NCI-H1105 treated with DMSO at 0.1 percent for 48 hours (cell line): ENCODE results near the gene FRMD4B.

Experiments used
- DNase-seq: peaks from one replicate; lab custom pipeline; 2025; lab: John Stamatoyannopoulos, UW

The FRMD4B gene

DNA sequence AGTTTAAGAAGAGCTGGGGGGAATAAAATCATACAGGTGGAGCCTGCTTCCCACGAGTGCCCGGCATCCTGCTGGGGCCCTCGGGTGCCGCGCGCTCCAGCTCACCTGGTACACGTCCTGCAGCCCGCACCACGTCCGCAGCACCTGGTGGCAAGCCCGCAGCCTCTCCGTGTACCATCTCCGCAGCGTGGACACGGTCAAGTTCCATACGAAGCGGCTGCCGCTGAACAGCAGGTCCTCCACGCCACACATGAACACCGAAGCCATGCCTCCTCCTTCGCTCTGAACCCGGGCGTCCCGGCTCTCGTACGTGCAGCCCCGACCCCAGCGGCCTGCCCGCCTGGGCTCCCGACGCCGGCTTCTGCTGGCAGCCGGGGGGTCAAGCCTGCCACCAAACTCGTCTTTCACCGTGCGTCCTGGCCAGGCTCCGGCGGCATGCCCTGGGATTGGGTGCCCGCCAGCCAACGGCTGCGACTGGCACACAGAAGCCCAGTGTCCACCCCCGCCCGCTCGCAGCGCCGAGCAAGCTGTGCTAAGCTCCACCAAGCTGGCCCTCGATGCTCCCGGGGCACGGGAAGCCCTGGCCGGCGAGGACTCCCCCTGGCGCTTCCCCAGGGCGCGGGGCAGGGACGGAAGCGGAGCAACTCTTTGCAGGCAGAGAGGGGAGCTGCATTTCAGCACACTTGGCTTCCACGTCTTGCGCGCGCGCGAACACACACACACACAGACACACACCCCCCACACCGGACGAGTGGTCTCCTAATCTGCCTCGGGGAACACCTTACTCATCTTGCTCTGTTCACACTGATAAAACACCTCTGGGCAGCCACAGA lies at the start of gene FRMD4B:
TSS of gene FRMD4B (minus strand) at position 366 of the 833 bp plus-strand sequence. CDS start at position 267, 99 bp downstream.
- peak; percentile 38 for DNase-seq

DNA sequence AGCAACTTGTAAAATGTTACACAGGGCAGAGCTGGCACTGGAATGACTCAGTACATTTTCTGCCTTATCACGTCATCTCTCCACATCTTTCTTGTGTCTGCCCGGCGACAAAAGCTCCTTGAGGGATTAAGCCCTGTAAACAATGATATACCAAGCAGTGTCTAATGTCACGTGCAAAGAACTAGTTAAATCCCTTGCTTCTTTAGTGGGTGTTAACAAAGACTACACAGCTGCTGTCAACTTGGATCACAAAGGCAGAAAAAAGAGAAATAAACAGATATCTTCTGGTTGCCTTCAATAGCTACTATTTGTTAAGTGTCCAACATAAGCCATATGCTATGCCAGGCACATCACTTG lies 48.1 kb upstream of the FRMD4B start:
- DNase-seq = no peak

DNA sequence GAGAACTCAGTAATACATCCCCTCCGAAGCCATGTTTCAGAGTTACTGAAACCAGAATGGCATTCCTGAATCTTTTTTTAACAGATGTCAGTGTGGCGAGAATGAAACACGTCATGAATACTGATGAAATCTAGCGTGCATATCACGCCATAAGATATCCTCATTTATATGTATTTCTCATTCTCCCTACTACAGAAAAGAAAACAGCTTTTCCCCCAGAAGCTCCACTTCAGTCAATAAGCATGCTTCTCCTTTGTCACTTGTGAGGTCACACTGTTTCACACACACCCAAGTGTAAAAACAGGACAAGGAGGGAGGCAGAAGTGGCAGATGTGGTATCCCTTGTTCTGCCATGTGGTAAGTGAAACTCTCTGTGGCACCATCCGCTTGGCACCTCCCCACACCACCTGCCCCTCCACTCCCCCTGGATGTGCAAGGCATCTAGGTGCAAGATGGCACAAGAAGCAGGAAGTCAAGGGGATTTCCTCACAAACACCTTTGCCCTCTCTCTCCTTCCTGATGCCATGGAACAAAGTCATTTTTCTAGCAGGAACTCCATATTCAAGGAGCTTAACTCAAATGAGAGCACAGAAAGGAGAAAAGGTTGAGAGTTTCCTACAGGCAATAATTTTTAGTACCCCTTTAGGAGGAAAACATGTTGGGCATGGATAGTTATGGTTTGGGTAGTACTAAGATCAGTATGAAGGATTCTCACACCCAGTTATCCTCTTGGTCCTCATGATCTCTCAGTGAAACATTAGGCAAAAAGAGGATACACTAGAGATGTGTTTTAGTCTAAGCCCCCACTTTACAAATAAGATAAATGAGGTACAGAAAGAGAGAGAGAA lies 47.5 kb upstream of the FRMD4B start:
- no peak for DNase-seq

DNA sequence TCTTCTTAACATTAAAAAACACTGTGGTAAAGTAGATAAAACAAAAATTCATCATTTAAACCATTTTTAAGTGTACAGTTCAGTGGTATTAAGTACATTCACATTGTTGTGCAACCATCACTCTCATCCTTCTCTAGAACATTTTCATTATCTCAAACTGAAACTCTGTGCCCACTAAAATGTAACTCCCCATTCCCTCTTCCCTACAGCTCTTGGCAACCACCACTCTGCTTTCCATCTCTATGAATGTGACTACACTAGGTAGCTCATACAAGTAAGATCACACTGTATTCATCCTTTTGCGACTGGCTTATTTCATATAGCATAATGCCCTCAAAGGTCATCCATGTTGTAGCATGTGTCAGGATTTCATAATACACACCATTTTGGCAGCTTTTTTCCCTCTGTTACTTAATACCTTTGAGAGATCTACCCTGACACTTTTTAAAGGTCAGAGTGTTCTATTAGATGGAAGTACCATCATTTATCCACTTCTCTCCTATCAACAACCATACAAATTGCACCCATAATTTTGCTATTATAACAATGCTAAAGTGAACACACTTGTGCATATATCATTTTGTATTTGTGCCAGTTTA lies 42.9 kb upstream of the FRMD4B start:
- DNase-seq = no peak

DNA sequence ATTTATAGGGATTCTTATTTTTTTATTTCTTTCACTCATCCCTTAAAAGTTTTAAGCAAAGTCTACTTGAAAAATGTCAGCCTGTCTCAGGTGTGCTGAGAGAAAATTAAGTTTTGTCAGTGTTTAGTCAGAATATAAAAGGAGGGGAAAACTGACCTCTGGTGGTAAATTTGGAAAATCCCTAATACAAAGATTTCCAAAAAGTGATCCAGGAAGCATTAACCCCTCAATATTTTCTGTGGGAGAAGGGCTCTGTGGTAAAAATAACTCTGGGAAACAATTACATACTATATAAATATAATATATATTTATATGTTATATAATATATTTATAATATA lies 41.0 kb upstream of the FRMD4B start:
- no peak for DNase-seq

DNA sequence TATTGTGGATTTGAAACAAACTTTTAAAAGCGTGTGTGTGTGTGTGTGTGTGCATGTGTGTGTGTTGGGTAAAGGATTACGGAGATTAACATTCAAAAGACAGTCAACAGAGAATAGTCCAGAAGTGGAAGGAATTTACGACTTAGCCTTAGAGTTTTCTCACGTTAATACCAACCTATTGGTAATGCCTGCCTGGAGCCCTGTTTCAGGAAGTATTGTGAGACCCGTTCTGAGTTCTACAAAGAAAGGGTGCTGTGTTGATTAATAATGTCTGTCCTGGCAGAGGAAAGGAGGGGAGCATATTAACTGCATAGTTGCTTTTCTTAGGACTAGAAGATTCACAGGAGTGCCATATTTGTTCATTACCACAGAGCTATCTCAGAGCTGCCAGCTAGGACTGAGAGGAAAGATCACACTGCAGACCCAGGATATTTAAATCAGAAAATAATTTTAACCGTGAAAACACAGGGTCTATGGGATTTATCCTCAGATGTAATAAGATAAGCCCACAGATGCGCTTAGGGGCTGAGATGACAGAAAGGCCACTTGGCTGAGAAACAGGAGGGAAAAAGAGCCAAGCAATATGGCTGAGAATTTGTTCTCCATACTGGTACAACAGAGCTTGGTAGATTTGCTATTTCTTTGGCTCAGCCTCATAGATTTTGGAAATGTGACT lies 40.5 kb upstream of the FRMD4B start:
- no peak for DNase-seq

DNA sequence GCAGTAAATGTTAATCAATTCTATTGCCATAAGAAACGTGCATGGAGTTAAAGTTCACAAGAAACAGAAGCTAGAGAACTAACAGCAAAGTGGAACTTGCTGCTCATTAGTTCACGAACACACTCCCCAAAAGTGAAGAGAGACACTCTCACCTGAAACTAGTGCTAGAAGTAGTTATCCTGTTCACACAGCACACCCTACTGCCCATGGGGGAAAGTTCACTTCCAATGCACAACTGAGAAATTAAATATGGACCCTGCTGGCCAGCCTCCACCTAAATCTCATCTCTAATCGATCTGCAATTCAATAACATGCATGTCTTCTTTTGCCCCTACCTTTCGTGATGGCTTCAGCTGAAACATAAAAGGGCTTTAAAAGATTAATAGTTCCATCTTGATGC lies 39.4 kb upstream of the FRMD4B start:
- peak; percentile 19 for DNase-seq

DNA sequence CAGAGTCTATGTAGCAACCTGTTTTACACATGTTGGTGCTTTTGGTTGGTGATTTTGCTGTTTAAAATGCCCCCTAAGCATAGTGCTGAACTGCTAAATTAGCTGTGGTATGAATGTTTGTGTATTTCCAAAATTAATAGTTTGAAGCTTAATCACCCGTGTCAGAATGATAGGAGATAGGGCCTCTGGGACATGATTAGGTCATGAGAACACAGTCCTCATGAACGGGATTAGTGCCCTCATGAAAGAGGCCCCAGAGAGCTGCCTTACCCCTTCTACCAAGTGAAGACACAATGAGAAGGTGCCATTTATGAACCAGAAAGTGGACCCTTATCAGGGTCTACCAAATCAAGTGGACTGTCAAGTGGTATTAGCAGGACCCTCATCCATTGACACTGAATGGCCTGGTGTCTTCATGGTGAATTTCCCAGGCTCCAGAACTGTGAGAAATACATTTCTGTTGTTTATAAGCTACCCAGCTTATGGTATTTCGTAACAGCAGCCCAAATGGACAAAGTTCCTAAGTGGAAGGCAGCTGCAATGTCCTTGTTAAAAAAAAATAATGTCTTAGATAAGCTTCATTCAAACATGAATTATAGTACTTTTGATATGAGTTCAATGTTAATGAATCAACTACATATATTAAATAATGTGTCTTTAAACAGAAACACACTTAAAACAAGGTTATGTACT lies 37.7 kb upstream of the FRMD4B start:
- DNase-seq = no peak

DNA sequence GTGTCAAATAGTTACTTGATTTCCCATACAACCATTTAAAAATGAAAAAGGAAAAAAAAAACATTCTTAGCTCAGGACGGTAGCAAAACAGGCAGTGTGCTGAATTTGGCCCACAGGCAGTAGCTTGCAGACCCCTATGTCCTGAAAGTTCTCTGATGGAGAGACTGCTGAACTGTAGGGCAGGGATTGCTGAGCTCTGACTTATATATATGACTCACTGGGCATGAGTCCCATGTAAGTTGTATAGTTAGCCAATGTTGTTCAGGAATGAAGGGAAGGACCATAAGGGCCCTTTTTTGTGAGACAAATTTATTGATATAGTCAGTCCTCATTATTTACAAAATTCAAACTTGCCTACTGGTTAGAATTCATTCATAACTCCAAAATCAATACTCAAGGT lies 36.9 kb upstream of the FRMD4B start:
- DNase-seq = no peak

DNA sequence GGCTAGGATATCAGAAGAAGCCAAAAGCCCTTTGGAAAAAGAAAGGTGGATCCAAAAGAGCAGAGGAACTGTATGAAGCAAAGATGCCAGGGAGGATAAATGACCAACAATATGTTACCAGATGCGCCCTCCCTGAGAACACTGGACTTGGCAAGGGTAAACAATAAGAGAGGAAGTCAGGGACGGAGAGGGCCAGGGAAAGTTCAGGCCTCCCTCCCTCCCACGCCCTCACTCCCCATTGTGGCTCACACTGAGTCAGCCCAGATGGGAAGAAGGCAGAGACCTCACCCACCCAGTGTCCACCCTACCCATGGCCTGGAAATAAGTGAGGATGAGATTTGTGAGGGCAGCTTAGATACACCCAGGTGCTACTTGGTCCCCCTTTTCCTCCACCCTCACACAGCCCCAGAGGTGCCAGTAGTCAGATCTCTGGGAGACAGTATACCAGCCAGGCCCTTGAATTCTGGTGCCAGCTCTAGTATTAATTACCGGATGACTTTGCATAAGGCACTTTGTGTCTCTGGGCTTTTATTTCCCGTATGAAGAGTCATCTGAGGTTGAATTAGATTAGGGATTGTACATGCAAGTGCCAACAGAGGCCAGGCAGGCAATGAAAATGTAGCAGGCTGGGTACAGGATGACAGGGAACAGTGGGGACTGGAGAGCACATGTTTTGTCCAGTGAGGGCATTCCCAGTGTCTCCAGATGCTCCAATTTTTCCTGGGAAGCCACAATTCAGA lies 35.1 kb upstream of the FRMD4B start:
- DNase-seq = no peak

DNA sequence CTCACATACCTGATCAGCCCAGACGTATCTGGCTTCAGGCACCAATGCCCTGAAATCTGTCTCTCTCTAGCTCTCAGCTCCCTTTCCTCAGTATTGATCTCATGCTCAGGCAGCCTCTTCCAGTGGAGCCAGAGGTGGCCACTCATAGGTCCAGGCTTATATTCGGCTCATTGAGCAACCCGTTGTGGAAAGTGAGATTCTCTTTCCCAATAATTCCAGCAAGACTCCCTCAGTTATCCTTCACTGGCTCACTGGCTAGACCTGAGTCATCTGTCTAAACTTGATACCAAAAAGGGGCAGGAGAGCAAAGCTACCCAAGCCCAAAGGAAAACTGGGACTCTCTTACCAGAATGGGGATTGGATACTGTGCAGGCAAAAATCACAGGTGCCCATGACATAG lies 33.4 kb upstream of the FRMD4B start:
- DNase-seq = no peak

DNA sequence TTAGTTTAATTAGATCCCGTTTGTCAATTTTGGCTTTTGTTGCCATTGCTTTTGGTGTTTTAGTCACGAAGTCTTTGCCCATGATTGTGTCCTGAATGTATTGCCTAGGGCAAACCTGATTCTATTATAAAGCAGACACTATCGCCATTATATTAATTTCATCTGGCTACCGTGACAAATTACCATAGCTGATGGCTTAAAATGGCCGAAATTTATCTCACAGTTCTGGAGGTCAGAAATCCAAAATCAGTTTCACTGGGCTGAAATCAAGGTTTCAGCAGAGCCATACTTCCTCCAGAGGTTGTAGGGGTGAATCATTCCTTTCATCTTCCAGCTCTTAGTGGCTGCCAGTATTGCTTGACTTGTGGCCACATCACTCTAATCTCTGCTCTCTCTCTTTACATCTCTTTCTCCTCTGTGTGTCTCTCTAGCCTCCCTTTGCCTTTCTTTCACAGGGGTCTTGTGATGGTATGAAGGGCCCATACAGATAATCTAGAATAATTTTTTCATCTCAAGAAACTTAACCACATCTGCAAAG lies 31.7 kb upstream of the FRMD4B start:
- no peak for DNase-seq

DNA sequence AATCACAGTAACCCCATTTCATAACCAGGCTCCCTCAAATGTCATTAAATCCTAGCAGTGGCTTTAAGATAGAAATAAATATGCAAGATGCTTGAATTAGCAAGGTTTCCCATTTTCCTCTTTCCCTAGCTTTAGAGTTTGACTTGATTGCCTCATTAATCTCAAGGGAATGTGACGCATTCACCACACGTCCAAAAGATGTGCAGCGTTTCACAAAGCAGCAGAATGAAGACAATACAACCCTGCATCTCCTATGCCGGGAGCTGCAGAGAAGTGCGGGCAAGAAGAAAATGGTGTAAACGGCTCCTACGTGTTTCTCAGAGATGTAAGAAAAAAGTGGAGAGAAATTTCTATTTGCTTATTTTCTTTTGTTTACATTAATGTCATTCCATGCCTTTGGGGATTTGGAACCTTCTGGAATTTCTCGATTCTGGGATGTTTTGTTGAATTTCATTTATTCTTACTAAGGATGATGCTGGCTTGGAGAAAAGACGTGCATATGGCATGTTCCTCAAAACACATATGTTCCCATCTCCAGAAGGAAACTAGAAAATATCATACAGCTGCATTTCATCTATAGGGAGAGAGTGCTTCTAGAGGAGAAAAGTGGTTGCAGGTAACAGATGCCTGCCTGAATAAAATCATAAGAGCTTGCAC lies 27.8 kb upstream of the FRMD4B start:
- no peak for DNase-seq

DNA sequence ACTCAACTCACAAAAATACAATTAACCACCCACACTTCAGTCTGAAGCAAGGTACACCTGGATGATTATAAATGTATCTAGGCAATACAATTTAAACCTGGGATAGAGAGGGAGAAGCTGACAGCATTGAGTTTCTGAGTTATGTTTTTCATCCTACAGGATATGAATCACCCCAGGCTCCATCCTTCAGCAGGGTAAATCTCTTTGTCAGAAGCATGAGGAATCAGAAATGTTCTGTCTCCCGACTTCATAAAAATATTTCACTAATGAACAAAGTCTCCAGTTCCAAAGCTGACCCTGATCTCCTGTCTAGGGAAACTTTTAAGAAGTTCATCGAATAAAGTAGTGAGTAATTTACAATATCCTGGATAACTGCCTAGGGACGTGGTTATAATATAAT lies 25.5 kb upstream of the FRMD4B start:
- no peak for DNase-seq

DNA sequence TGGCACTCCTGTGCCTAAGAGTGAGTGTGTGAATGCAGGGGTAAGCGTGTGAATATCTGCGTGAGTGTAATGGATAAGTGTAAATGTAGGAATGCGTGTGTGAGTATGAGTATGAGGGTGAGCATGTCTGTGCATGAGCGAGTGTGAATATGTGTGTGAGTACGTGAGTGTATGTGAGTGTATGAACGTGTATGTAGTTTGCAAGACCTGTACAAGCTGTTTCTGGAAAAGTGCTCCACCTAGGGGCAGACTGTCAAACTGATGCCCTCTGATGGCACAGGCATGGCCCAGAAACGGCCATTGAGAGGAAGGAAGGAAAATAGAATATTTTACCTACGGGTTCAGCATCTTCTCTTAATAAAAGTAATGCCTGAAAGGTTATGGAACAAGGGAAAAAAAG lies 24.4 kb upstream of the FRMD4B start:
- peak; percentile 32 for DNase-seq

DNA sequence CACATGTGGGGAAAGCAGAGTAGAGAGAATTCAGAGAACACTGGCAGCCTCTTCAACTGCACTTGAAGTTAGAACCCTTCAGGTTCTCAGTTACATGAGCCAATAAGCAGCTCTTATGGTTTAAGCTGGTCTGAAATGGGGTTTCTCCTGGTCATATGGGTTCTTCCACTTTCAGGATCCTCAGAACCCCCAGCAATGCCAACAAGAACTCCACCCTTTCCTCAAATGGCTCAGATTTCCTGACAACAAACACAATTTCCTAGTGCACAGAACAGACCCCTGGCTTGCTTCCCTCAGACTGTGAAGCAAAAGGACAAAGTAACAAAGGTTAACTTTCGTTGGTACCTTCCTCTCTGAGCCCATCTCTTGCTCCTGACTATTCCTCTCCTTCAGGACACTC lies 23.9 kb upstream of the FRMD4B start:
- no peak for DNase-seq

DNA sequence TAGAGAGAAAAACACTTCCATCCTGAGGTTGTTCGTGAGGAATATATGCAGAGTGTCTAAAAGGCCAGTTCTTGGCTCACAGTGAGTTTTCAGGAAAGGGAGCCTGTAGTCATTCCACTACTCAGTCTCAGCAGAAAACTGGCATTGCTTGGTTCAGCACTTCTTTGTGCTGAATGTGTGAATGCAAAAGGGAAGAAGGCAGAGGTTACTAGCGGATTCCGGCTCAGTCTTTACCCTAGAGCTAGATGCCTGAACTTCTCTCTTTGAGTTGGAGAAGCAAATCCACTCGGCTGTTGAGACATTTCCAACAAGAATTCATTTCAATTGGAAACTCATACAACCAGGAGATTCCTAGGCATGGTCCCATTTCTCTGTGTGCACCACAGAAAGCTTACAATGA lies 23.1 kb upstream of the FRMD4B start:
- DNase-seq = no peak

DNA sequence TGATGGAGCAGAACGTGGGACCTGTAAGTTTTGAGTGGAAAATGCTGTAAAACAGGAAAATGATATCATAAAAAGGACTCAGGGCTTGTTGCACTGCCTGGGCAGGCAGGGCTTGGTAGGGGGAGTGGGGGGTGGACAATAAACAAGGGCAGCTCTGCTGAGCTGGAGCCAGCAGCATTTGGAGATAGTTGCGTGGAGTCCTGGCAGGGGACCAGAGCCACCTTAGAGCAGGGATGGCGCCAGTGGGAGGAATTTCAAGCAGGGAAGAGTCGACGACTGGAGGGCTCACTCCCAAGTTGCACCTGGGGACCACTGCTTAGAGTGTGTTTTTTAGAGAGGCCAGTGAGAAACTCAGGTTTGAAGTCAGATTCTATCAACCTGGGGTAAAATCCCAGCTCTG lies 22.7 kb upstream of the FRMD4B start:
- no peak for DNase-seq

DNA sequence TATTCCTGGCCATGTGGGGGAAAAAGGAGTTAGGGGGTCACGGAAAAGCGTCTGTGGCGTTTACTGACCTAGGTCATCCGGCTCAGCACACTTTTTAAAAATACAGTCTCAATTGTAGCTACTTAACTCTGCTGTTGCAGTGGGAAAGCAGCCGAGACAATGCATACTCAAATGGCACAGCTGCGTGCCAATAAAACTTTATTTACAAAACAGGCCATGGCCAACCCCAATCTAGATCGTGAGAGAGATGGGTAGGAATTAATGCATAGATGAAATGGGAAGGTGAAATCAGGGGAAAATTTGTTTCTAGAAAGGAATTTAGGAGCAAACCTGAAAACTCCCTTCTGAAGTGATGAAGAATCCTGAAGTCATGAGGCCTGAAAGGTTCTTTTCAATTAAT lies 22.0 kb upstream of the FRMD4B start:
- no peak for DNase-seq

DNA sequence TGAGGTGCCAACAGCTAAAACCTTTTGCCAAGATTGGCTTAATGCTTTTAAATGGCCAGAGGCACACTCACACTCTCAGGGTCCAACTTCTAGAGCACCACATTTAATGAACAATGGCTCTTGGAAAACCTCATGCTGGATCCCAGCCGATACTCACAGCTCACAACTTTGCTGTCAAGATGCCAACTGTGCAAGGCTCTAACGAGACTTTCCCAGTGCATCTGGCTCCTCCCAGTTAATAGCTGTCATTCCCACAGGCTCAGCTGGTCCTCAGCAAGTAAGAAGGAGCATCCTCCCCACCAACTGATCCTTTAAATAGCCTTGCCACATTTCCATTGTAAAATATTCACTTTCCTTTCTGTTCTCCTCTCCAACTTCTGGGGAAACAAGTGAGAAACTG lies 20.3 kb upstream of the FRMD4B start:
- peak; percentile 12 for DNase-seq
